Measurements from ENCODE around the gene TMC6. TPM values are rescaled to one million over a fixed set of nuclear protein-coding genes. Genes with fewer than 3 reads are reported as not detected.

The TMC6 gene
- polyA plus RNA-seq, 1 of the 3 experiments (the other 2 are of a cell fraction), result 5.5 TPM

GRCh38 chr17:78088529-78088928 is 40.0 kb downstream of the TMC6 start:
- TF ChIP-seq TAF1 (IDR thresholded peaks at IDR 0.05; ENCODE audit: borderline replicate concordance, low read depth, low read length) (no peak), RAD21 (IDR thresholded peaks at IDR 0.05; ENCODE audit: low read length) (no peak), NRF1 (IDR thresholded peaks at IDR 0.05; ENCODE audit: low read depth, low read length) (no peak), GABPA (IDR thresholded peaks at IDR 0.05; ENCODE audit: low read depth) (no peak), YY1 (IDR thresholded peaks at IDR 0.05; ENCODE audit: low read depth) (no peak), JUND (IDR thresholded peaks at IDR 0.05) (no peak), FOXM1 (IDR thresholded peaks at IDR 0.05; ENCODE audit: low read depth) (no peak), RCOR1 (IDR thresholded peaks at IDR 0.05; ENCODE audit: low read length) (no peak), EZH2phosphoT487 (IDR thresholded peaks at IDR 0.05; ENCODE audit: borderline replicate concordance, low read depth) (no peak), POLR2AphosphoS5 (IDR thresholded peaks at IDR 0.05; ENCODE audit: low read depth, low read length) (no peak), TCF12 (IDR thresholded peaks at IDR 0.05) (no peak), MXI1 (IDR thresholded peaks at IDR 0.05; ENCODE audit: low read depth, low read length) (no peak), SIN3A (IDR thresholded peaks at IDR 0.05; ENCODE audit: borderline replicate concordance, low read depth, low read length) (no peak), REST (IDR thresholded peaks at IDR 0.05; ENCODE audit: low read depth, low read length) (no peak), ELF1 (IDR thresholded peaks at IDR 0.05) (no peak)
- TF ChIP-seq, protein P1, sequence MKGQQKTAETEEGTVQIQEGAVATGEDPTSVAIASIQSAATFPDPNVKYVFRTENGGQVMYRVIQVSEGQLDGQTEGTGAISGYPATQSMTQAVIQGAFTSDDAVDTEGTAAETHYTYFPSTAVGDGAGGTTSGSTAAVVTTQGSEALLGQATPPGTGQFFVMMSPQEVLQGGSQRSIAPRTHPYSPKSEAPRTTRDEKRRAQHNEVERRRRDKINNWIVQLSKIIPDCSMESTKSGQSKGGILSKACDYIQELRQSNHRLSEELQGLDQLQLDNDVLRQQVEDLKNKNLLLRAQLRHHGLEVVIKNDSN (IDR thresholded peaks at IDR 0.05; ENCODE audit: borderline replicate concordance, low read depth), result no peak
- H3K27me3 ChIP-seq (ENCODE audit: insufficient read depth), result no peaks in the 10 kb centered on the region
- H3K27ac ChIP-seq (ENCODE audit: low read depth in 2 of 2, low read length in 1 of 2), result no peak overlapping the region
- ChIA-PET CTCF (interaction anchor here (0.9 to 3.5 kb wide), 4 partner anchors 16 to 88 kb away, joined by 3 to 10 read pairs (median 6); no protein-coding TSS in a partner anchor), POLR2A (no interaction called here)
- no peaks in the 10 kb centered on the region for H3K9me3 ChIP-seq
- no peak overlapping the region for H3K4me3 ChIP-seq (ENCODE audit: low read depth in 2 of 2, low read length in 1 of 2)
- H3K79me2 ChIP-seq (ENCODE audit: insufficient read depth), result no peaks in the 10 kb centered on the region
- no peak overlapping the region for H3K9ac ChIP-seq
- no peaks in the 10 kb centered on the region for H3F3A ChIP-seq (replicated peaks; ENCODE audit: insufficient read depth)
- peaks cover 62 to 78% of the 10 kb centered on the region in 2 experiments for H3K36me3 ChIP-seq (replicated peaks in 1 of 2; ENCODE audit: control insufficient read depth in 1 of 2, insufficient read depth in 2 of 2, low read length in 1 of 2)
- H3K4me2 ChIP-seq, result no peak overlapping the region
- no peaks in the 10 kb centered on the region for H3K9me2 ChIP-seq
- DNase-seq, result no peak
- WGBS (ENCODE audit: low lambda C conversion rate), result 97% methylated on average over 1 of the region's 1 CpG
- no peaks in the 10 kb centered on the region for H4K20me1 ChIP-seq (ENCODE audit: insufficient read depth)
- peaks cover 0 to 3% of the 10 kb centered on the region in 2 experiments; a peak in 1 of 4 replicates for H3K4me1 ChIP-seq (ENCODE audit: control insufficient read depth in 1 of 2, insufficient read depth in 2 of 2, low read depth in 1 of 2, low read length in 1 of 2)
- no peak overlapping the region for H2AFZ ChIP-seq (ENCODE audit: low read depth)

Data from SK-N-SH (cell line).